Esophagus muscularis mucosa (tissue), 4 donors: ENCODE data around the gene ZNF622.

Source experiments
- CTCF ChIP-seq, 3 experiments: fragments of 200-600 bp in 2 of 3; fragments of 450-650 bp in 1 of 3; sonication (generic) in 2 of 3; IDR thresholded peaks; one replicate each; pipeline ENCODE4 v1.5.1; 2017 to 2019; ENCODE audit warnings: antibody characterized with exemption in 3 of 3, mild to moderate bottlenecking in 2 of 3, moderate library complexity in 1 of 3
- EP300 ChIP-seq: sonication (generic); formaldehyde crosslinking; IDR thresholded peaks from one replicate; pipeline ENCODE4 v1.6.1; 2017; ENCODE audit warnings: antibody characterized with exemption
- POLR2A ChIP-seq: fragments of 450-650 bp; IDR thresholded peaks from one replicate; pipeline ENCODE4 v1.6.1; 2017; ENCODE audit warnings: antibody characterized with exemption, moderate library complexity, mild to moderate bottlenecking, low read depth
- POLR2AphosphoS5 ChIP-seq, 2 donors: sonication (generic); formaldehyde crosslinking; IDR thresholded peaks; one replicate each; pipeline ENCODE4 v1.6.1; 2017; ENCODE audit warnings: antibody characterized with exemption in 2 of 2

DNA sequence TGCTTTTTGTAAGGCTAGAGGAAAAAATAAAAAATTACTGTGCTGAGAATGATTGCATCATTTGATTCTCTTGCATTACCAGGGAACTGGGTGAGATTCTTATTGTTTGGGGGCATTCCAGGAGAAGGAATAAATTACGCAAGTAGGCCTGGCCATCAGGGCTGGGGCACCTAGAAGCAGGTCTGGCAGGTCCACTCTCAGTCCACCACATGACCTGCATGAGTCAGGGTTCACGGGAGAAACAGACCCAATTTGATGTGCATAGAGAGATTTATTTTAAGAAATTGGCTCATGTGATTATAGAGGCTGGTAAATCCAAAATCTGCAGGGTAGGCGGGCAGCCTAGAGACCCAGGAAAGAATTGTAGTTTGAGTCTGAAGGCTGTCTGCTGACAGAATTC, 59.6 kb downstream of the ZNF622 start:
- no peak for TF ChIP-seq POLR2AphosphoS5 (IDR thresholded peaks at IDR 0.05)
- TF ChIP-seq POLR2A, result no peak
- TF ChIP-seq CTCF (IDR thresholded peaks at IDR 0.05), result no peak
- TF ChIP-seq EP300, result no peak
